ENCODE data around the gene ARHGEF28.

ARHGEF28 gene

DNA sequence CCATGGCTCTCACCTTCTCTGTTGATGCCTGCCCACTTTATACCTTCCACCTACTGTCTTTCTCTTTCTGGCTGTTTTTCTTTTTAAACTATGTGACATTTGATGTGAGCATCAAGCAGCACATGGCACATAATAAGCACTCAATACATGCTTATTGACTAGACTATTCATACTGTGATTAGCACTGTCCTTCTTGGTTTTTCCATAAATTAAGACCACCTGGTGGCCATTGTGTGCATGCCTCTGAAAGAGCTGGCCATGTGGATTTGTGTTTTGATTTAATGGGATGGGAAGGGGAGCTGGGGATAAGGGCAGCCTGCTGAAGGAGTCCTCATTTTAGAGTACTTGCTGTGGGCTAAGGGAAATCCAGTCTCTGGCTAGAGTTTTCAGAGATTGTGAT, 79.4 kb downstream of the ARHGEF28 start:
- DNase-seq (ENCODE audit: low spot score) = no peak

GRCh38 chr5:73706963-73707362, 81.0 kb downstream of the ARHGEF28 start:
- DNase-seq (ENCODE audit: low spot score) = no peak
- TF ChIP-seq, protein P1, sequence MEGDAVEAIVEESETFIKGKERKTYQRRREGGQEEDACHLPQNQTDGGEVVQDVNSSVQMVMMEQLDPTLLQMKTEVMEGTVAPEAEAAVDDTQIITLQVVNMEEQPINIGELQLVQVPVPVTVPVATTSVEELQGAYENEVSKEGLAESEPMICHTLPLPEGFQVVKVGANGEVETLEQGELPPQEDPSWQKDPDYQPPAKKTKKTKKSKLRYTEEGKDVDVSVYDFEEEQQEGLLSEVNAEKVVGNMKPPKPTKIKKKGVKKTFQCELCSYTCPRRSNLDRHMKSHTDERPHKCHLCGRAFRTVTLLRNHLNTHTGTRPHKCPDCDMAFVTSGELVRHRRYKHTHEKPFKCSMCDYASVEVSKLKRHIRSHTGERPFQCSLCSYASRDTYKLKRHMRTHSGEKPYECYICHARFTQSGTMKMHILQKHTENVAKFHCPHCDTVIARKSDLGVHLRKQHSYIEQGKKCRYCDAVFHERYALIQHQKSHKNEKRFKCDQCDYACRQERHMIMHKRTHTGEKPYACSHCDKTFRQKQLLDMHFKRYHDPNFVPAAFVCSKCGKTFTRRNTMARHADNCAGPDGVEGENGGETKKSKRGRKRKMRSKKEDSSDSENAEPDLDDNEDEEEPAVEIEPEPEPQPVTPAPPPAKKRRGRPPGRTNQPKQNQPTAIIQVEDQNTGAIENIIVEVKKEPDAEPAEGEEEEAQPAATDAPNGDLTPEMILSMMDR (IDR thresholded peaks at IDR 0.05; ENCODE audit: extremely low read depth, missing control alignments) = no peak

More for the DNA sequence above, 79.4 kb downstream of the ARHGEF28 start:
- TF ChIP-seq, protein P1 (IDR thresholded peaks at IDR 0.05; ENCODE audit: extremely low read depth, missing control alignments) = no peak

- DNase-seq (ENCODE audit: low spot score) = no peak
- TF ChIP-seq, protein P1 (IDR thresholded peaks at IDR 0.05; ENCODE audit: extremely low read depth, missing control alignments) = no peak
Measured at GRCh38 chr5:73709536-73710129, 83.6 kb downstream of the ARHGEF28 start.

- DNase-seq (ENCODE audit: low spot score) = no peak
- TF ChIP-seq, protein P1 (IDR thresholded peaks at IDR 0.05; ENCODE audit: extremely low read depth, missing control alignments) = no peak
Measured at GRCh38 chr5:73716284-73716808, 90.3 kb downstream of the ARHGEF28 start.

DNA sequence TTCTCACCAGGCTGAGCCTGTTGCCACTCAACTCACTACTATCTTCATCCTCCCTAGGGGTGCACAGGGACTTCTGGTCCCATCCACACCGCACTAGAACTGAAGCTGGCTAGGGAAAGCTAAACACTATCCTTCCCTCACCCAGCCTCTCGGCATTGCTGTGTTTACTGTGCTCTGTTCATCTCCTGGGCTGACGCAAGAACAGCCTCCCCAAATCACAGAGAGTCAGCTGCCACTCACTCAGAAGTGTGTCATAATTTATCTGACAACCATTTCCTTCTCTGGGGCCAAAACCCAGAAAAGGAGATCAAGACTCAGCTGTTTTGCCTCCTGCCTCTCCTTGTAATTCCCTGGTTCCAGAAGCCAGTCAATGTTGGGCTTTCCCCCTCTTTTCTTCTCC, 92.8 kb downstream of the ARHGEF28 start:
- TF ChIP-seq, protein P1 (IDR thresholded peaks at IDR 0.05; ENCODE audit: extremely low read depth, missing control alignments) = no peak
- no peak for DNase-seq (ENCODE audit: low spot score)

GRCh38 chr5:73719632-73720031, 93.6 kb downstream of the ARHGEF28 start:
- DNase-seq (ENCODE audit: low spot score) = no peak
- TF ChIP-seq, protein P1 (IDR thresholded peaks at IDR 0.05; ENCODE audit: extremely low read depth, missing control alignments) = no peak

- TF ChIP-seq, protein P1 (IDR thresholded peaks at IDR 0.05; ENCODE audit: extremely low read depth, missing control alignments) = no peak
Measured at GRCh38 chr5:73722231-73722630, 96.2 kb downstream of the ARHGEF28 start.

More at GRCh38 chr5:73722231-73722630, 96.2 kb downstream of the ARHGEF28 start:
- DNase-seq (ENCODE audit: low spot score) = no peak
